SU-DHL-6 (cell line): ENCODE data around the gene IFITM1.

ENCODE experiments used
- H2AFZ ChIP-seq: fragments of 200-600 bp; sonication (generic); 2 replicates; pipeline ENCODE4 v1.6.1; 2014; ENCODE audit warnings: low read depth, mild to moderate bottlenecking, moderate library complexity, mixed read lengths, antibody characterized with exemption, low read length; ENCODE audit not compliant: severe bottlenecking
- H3F3A ChIP-seq: fragments of 200-600 bp; shearing (Covaris generic); 2 replicates; pipeline ENCODE4 v1.6.0; 2016; ENCODE audit warnings: antibody characterized with exemption, mild to moderate bottlenecking; ENCODE audit not compliant: insufficient read depth
- H3K27ac ChIP-seq: fragments of 200-600 bp; sonication (generic); 2 replicates; pipeline ENCODE4 v1.5.1; 2016; ENCODE audit warnings: low read depth, mild to moderate bottlenecking, low read length, moderate library complexity, mixed read lengths
- H3K27me3 ChIP-seq: fragments of 200-600 bp; sonication (generic), shearing (Covaris generic); 2 replicates; pipeline ENCODE4 v1.6.0; 2014; ENCODE audit warnings: mild to moderate bottlenecking, low read length
- H3K36me3 ChIP-seq: fragments of 200-600 bp; sonication (generic); 2 replicates; pipeline ENCODE4 v1.6.1; 2014; ENCODE audit warnings: mild to moderate bottlenecking, low read length, mixed read lengths
- H3K4me2 ChIP-seq: fragments of 300-600, 200-600 bp; shearing (Covaris generic), sonication (generic); 2 replicates; pipeline ENCODE4 v1.6.0; 2014; ENCODE audit warnings: low read length, low read depth, mild to moderate bottlenecking; ENCODE audit not compliant: poor library complexity, severe bottlenecking
- H3K4me3 ChIP-seq: fragments of 200-600 bp; sonication (generic); 2 replicates; pipeline ENCODE4 v1.5.1; 2014; ENCODE audit warnings: antibody characterized with exemption, low read length, mild to moderate bottlenecking, mixed read lengths; ENCODE audit not compliant: insufficient read depth, poor library complexity, severe bottlenecking
- H3K79me2 ChIP-seq: fragments of 200-600 bp; sonication (generic); 2 replicates; pipeline ENCODE4 v1.6.1; 2014; ENCODE audit warnings: mild to moderate bottlenecking, low read length, moderate library complexity; ENCODE audit not compliant: insufficient read depth
- H3K9ac ChIP-seq: fragments of 200-600 bp; sonication (generic); 2 replicates; pipeline ENCODE4 v1.7.0; 2014; ENCODE audit warnings: mild to moderate bottlenecking, low read length
- H3K9me2 ChIP-seq: fragments of 200-600 bp; sonication (generic); replicated peaks from 2 replicates; pipeline ENCODE4 v1.6.1; 2014; ENCODE audit warnings: low read length; ENCODE audit not compliant: insufficient read depth
- H3K9me3 ChIP-seq: fragments of 200-600 bp; sonication (generic); 2 replicates; pipeline ENCODE4 v1.6.1; 2014; ENCODE audit warnings: low read length, mixed read lengths; ENCODE audit not compliant: insufficient read depth
- H4K20me1 ChIP-seq: fragments of 200-600 bp; sonication (generic); 2 replicates; pipeline ENCODE4 v1.6.1; 2014; ENCODE audit warnings: low read depth, mild to moderate bottlenecking, antibody characterized with exemption, low read length, moderate library complexity, mixed read lengths
- CTCF ChIP-seq: fragments of 200-600 bp; sonication (generic); IDR thresholded peaks from one replicate; pipeline ENCODE4 v1.5.1; 2017; ENCODE audit warnings: antibody characterized with exemption, mild to moderate bottlenecking, low read length, moderate library complexity; ENCODE audit not compliant: insufficient read depth, poor library complexity, severe bottlenecking
- EZH2phosphoT487 ChIP-seq: fragments of 200-600 bp; sonication (generic), shearing (Covaris generic); conservative IDR thresholded peaks from 2 replicates; pipeline ENCODE4 v1.6.1; 2018; ENCODE audit warnings: mild to moderate bottlenecking, antibody characterized with exemption, low read length, moderate library complexity, mixed read lengths

Gene IFITM1

GRCh38 chr11:289712-290620, 23.9 kb upstream of the IFITM1 start:
- TF ChIP-seq CTCF (no peak), EZH2phosphoT487 (no peak)
- Histone ChIP-seq H3K79me2 (no peaks in the 10 kb centered on the region), H3K4me3 (peak overlapping the region; percentile 31), H3K9ac (peak overlapping the region; percentile 61; the same call in 1 of the 2 replicates), H3K27ac (no peak overlapping the region), H3K9me3 (no peaks in the 10 kb centered on the region), H3K27me3 (no peaks in the 10 kb centered on the region), H2AFZ (no peak overlapping the region), H3F3A (no peaks in the 10 kb centered on the region), H4K20me1 (no peaks in the 10 kb centered on the region), H3K9me2 (no peaks in the 10 kb centered on the region), H3K4me2 (peak overlapping the region; percentile 90), H3K36me3 (no peaks in the 10 kb centered on the region)

DNA sequence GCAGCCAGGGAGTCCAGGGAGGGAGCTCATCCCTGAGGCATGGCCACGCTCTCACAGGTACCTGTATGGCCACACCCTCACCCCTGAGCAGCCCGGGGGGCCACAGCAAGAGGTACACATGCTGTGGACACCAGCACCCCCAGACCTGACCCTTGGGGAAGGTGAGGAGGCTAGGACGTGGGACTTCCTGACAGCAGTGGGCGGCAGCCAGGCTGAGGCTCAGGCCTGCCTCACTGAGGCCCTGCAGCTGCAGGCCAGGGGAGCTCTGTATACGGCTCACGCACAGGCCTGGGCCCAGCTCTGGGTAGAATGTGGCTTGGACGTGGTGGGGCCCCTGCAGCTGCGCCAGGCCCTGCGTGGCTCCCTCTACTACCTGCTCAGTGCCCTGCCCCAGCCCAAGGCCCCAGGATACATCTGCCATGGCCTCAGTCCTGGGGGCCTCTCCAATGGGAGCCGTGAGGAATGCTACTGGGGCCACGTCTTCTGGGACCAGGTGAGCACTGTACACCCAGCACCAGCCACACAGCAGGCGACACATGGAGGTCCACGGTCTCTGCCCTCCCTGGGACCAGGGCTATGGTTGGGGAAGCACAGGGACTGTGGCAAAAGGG, 23.1 kb upstream of the IFITM1 start:
- Histone ChIP-seq H3K9me2 (no peaks in the 10 kb centered on the region), H3F3A (no peaks in the 10 kb centered on the region), H3K4me2 (no peak overlapping the region), H3K79me2 (no peaks in the 10 kb centered on the region), H4K20me1 (no peaks in the 10 kb centered on the region), H2AFZ (no peak overlapping the region), H3K9me3 (no peaks in the 10 kb centered on the region), H3K9ac (no peak overlapping the region), H3K27ac (no peak overlapping the region), H3K27me3 (no peaks in the 10 kb centered on the region), H3K4me3 (no peak overlapping the region), H3K36me3 (no peaks in the 10 kb centered on the region)
- no peak for TF ChIP-seq EZH2phosphoT487
- no peak for TF ChIP-seq CTCF

- TF ChIP-seq EZH2phosphoT487 (no peak), CTCF (no peak)
- Histone ChIP-seq H3K4me3 (no peak overlapping the region), H3K4me2 (no peak overlapping the region), H3K27ac (no peak overlapping the region), H3K9me2 (no peaks in the 10 kb centered on the region), H3K36me3 (no peaks in the 10 kb centered on the region), H4K20me1 (no peaks in the 10 kb centered on the region), H3F3A (no peaks in the 10 kb centered on the region), H3K27me3 (no peaks in the 10 kb centered on the region), H3K9ac (no peak overlapping the region), H2AFZ (no peak overlapping the region), H3K9me3 (no peaks in the 10 kb centered on the region), H3K79me2 (no peaks in the 10 kb centered on the region)
Observed at GRCh38 chr11:291281-292210, 22.3 kb upstream of the IFITM1 start.
